OCI-LY7 (cell line): ENCODE measurements around the gene GCKR.

Source experiments
- CTCF ChIP-seq: fragments of 200-600 bp; sonication (generic); conservative IDR thresholded peaks from 2 replicates; pipeline ENCODE4 v1.5.1; 2014; ENCODE audit warnings: mild to moderate bottlenecking, antibody characterized with exemption, low read length, moderate library complexity, mixed read lengths
- EZH2phosphoT487 ChIP-seq: fragments of 200-600 bp; sonication (generic); IDR thresholded peaks from 2 replicates; pipeline ENCODE4 v1.6.1; 2018; ENCODE audit warnings: low read depth, borderline replicate concordance, mild to moderate bottlenecking, mixed run types, antibody characterized with exemption, low read length, moderate library complexity, mixed read lengths

GRCh38 chr2:27569398-27569797 lies 72.8 kb downstream of the GCKR start:
- TF ChIP-seq CTCF (no peak), EZH2phosphoT487 (no peak)
